GM19023 (cell line): Measurements from ENCODE around the gene FCHSD2.

Experiments used
- ATAC-seq: cut with Tn5 transposase; IDR thresholded peaks from one replicate; pipeline ENCODE4 v1.9.1; 2021; ENCODE audit warnings: mild to moderate bottlenecking, moderate library complexity; ENCODE audit not compliant: unreplicated experiment

The FCHSD2 gene

GRCh38 chr11:73142128-73142377, at the start of gene FCHSD2:
Gene FCHSD2 (minus strand): TSS chr11:73142318. CDS start chr11:73141877, 441 bp downstream.
- no peak for ATAC-seq

- no peak for ATAC-seq
Measured at GRCh38 chr11:73191151-73191550, 49.0 kb upstream of the FCHSD2 start.

- ATAC-seq, result no peak
Measured at GRCh38 chr11:73190557-73190885, 48.4 kb upstream of the FCHSD2 start.

GRCh38 chr11:73189723-73190556, 47.8 kb upstream of the FCHSD2 start:
- ATAC-seq, result no peak

- peak; percentile 42 for ATAC-seq
Measured at GRCh38 chr11:73189315-73189714, 47.2 kb upstream of the FCHSD2 start.

GRCh38 chr11:73188301-73188700, 46.2 kb upstream of the FCHSD2 start:
- no peak for ATAC-seq

- no peak for ATAC-seq
Measured at GRCh38 chr11:73187854-73188253, 45.7 kb upstream of the FCHSD2 start.

- ATAC-seq, result no peak
Measured at GRCh38 chr11:73186886-73187285, 44.8 kb upstream of the FCHSD2 start.

- no peak for ATAC-seq
Measured at GRCh38 chr11:73186294-73186850, 44.3 kb upstream of the FCHSD2 start.

- no peak for ATAC-seq
Measured at GRCh38 chr11:73185680-73186293, 43.7 kb upstream of the FCHSD2 start.

GRCh38 chr11:73184953-73185671, 43.0 kb upstream of the FCHSD2 start:
- ATAC-seq, result no peak

GRCh38 chr11:73182824-73183321, 40.8 kb upstream of the FCHSD2 start:
- no peak for ATAC-seq

GRCh38 chr11:73178681-73179080, 36.6 kb upstream of the FCHSD2 start:
- no peak for ATAC-seq

- ATAC-seq, result no peak
Measured at GRCh38 chr11:73177778-73178539, 35.8 kb upstream of the FCHSD2 start.

- no peak for ATAC-seq
Measured at GRCh38 chr11:73177380-73177777, 35.3 kb upstream of the FCHSD2 start.

GRCh38 chr11:73176874-73177155, 34.7 kb upstream of the FCHSD2 start:
- no peak for ATAC-seq

- no peak for ATAC-seq
Measured at GRCh38 chr11:73176145-73176873, 34.2 kb upstream of the FCHSD2 start.

- ATAC-seq, result no peak
Measured at GRCh38 chr11:73175551-73176144, 33.5 kb upstream of the FCHSD2 start.

- no peak for ATAC-seq
Measured at GRCh38 chr11:73174495-73174791, 32.3 kb upstream of the FCHSD2 start.

- ATAC-seq, result no peak
Measured at GRCh38 chr11:73173755-73174494, 31.8 kb upstream of the FCHSD2 start.
